HG02623 (cell line): ENCODE measurements around the gene RTCB.

Experiments
- ATAC-seq: cut with Tn5 transposase; IDR thresholded peaks from one replicate; pipeline ENCODE4 v1.9.1; 2021; ENCODE audit warnings: moderate library complexity; ENCODE audit not compliant: unreplicated experiment

The RTCB gene

DNA sequence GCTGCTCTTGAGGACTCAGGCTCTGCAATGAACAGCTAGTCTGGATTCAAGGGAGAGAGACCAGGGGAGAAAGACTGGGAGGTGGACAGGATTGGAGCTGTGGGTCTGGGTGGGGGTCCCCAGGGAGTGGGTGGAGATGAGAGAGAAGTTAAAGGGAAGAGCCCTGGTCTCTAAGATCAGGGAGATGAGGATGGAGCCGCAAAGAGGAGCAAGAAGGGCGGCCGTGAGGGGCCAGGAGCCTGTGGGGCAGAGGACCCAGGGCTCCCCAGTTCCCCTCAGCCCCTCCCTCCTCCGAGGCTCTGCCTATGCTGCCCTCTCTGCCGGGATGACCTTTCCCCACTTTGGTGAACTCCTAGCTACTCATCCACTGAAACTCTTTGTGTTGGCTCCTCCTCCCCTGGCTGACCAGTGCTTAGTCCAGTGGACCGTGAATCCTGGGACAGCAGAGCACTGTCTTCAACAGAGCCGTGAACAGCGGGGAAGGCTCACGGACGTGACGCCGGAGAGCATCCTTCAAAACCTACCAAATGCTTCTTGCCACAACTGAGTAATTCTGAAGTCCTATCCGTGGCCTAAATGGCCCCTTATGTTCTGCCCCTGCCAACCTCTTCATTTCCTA is 70.8 kb downstream of the RTCB start:
- no peak for ATAC-seq

DNA sequence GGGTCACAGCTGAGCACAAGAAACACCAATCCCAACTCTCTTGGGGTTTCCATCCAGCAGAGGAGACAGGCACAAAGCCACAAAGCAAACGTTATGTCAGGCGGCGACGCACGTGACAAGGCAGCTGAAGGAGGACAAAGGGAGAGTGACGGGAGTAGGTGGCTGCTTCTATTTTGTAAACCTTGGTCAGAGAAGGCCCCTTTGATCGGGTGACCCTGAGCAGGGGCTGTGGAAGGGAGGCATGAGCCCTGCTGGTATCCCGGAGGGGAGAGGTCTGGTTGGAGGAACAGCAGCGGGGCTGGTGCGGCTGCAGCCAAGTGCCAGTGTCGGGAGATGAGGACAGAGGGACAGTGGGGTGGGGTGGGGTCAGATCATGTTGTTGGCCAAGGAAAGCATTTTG is 71.6 kb downstream of the RTCB start:
- no peak for ATAC-seq

DNA sequence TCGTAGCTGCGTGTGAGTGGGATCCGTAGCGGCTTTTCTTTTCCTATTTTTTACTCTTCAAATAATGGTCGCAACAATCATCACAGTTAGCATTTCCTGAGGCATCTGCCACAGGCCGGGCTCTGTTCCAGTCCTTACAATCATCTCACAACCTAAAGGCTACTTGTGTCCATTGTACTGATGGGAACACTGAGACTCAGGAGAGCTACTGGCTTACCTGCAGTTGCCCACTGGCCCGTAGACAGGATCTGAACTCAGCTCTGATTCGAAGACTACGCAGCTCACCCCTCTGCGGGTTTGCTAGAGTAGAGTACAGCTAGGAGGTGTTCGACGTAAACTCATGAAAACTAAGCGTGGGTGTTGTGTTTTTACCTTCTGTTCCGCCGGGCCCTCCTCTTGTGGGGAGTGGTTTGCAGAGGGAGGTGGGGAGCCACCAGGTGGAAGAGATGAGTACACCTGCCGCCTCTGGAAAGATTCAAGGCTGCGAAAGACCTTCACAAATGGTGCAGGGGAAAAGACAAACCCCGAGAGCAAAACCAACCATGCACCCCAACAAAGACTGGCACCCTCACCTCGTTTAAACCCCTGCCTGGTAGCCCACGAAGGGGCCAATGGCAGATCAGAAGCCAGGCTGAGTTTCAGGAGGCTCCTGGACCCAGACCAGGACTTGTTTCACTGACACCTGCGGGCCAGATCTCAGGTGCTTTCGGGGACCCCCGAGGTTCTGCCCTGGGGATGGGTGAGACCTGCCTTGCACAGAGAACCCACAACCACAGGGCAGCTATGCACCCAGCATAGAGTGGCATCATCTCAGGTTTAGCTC is 72.6 kb downstream of the RTCB start:
- no peak for ATAC-seq

DNA sequence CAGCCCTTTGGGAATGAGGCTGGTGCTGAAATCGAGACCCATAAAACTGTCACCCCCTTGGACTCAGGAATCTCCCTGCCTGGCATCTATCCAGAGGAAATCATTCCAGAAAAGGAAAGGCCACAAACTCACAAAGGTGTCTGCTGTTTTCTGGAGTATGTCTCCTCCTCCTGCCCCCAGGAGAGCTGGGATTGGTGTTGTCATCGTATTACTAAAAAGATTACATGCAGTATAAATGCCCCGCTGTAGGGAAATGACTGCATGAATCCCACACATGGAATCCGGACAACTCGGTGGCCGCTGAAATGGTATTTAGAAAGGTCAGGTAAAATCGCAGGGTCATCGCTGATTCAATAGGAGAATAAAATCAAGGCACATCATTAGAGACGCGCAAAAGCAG is 73.3 kb downstream of the RTCB start:
- no peak for ATAC-seq
